ENCODE measurements around the gene LBHD2. TPM values are rescaled to one million over a fixed set of nuclear protein-coding genes. Genes with fewer than 3 reads are reported as not detected.

Gene LBHD2
- total and polyA plus RNA-seq, 2 of the 13 experiments (the other 11 are each of a cell fraction or from before 2014, with no cell fraction given) = 0.67 to 1.00 TPM

DNA sequence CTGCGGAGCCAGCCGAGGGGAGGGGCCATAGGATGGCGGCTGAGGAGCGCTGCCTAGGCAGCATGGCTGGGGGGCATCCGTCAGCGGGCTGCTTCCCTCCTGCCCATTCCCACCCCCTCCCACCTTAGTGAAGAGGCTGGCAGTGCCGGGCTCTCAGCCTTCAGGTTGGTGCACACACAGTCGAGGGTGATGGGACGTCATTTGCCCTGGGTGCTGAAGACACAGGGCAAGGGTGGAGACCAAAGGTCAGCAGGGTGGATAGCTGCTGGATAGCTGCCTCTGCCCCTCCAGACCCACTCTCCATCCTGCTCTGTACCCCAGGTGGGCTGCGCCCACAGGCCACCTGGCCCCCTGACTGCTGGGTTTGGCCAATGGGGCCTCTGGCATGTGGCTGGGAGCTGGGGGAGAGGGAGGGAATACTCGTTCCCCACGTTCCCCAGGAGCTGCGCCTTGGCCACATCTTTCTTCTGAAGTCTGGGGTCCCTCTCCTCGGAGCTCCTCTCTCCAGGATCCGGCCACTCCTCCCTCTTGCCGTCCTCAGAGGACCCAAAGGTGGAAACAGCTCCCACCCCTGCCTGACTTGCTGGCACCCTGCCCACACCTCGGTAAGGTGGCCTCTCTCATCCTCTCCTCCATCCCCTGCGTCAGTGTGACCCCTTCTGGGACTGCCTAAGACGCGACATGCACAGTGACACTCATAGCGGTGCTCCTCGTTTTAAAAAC lies 15.5 kb upstream of the LBHD2 start:
- CTCF ChIA-PET (ENCODE audit: low intra/inter-chr PET ratio, low total read pairs) = no interaction called here
- no peaks in the 10 kb centered on the region for H3K79me2 ChIP-seq (ENCODE audit: insufficient read depth, low read length)
- no peak for DNase-seq (ENCODE audit: low spot score)
- H3K27me3 ChIP-seq (ENCODE audit: control insufficient read depth in 1 of 2, insufficient read depth in 2 of 2, low read length in 2 of 2) = peaks cover 3 to 33% of the 10 kb centered on the region in 2 experiments; a peak in 3 of 5 replicates
- no peaks in the 10 kb centered on the region for H3K36me3 ChIP-seq (replicated peaks in 1 of 2; ENCODE audit: control insufficient read depth in 1 of 2, insufficient read depth in 2 of 2, low read length in 2 of 2)
- no peak for ATAC-seq
- H3K4me1 ChIP-seq (ENCODE audit: insufficient read depth, low read length) = peaks cover 68% of the 10 kb centered on the region
- H3K4me2 ChIP-seq (ENCODE audit: low read depth, low read length) = peak overlapping the region; percentile 74
- POLR2A ChIA-PET = no interaction called here
- H3K9ac ChIP-seq (ENCODE audit: insufficient read depth, low read depth, low read length) = 0 out of 2 replicates have a peak overlapping the region, but pooled peaks have one; percentile 4
- FAIRE-seq = no peak
- BruUV-seq (replicated peaks) = no TSS peak
- in situ Hi-C loops (cut with HindIII; ENCODE audit: extremely low pct_ligation_motif_present, low pct_unique_long_range_greater_than_20kb) = no loop called here
- no peak overlapping the region for H3K27ac ChIP-seq (ENCODE audit: extremely low read length, insufficient read depth, low read length)
- peak overlapping the region in 1 of 3 experiments; percentile 55; a peak in 2 of 6 replicates for H3K4me3 ChIP-seq (replicated peaks in 1 of 3; ENCODE audit: insufficient read depth in 1 of 3, low read depth in 2 of 3, low read length in 3 of 3)
- H3K9me3 ChIP-seq (ENCODE audit: low read length) = no peaks in the 10 kb centered on the region
- H2AFZ ChIP-seq (ENCODE audit: low read length) = no peak overlapping the region
- no peaks in the 10 kb centered on the region for H4K20me1 ChIP-seq (ENCODE audit: insufficient read depth, low read length)
- intact Hi-C loops (cut with micrococcal nuclease; ENCODE audit: unreplicated experiment) = no loop called here
- WGBS (ENCODE audit: low lambda C conversion rate) = 23% methylated on average over 17 of the region's 22 CpGs
- 0 out of 2 replicates have a peak, but pooled peaks have one; percentile 44 for TF ChIP-seq HNRNPL (IDR thresholded peaks at IDR 0.05; ENCODE audit: low read depth, low read length)
- TF ChIP-seq ZC3H4 (CRISPR knock-in tag; IDR thresholded peaks at IDR 0.05; ENCODE audit: borderline replicate concordance) = no peak
- TF ChIP-seq, protein P1, sequence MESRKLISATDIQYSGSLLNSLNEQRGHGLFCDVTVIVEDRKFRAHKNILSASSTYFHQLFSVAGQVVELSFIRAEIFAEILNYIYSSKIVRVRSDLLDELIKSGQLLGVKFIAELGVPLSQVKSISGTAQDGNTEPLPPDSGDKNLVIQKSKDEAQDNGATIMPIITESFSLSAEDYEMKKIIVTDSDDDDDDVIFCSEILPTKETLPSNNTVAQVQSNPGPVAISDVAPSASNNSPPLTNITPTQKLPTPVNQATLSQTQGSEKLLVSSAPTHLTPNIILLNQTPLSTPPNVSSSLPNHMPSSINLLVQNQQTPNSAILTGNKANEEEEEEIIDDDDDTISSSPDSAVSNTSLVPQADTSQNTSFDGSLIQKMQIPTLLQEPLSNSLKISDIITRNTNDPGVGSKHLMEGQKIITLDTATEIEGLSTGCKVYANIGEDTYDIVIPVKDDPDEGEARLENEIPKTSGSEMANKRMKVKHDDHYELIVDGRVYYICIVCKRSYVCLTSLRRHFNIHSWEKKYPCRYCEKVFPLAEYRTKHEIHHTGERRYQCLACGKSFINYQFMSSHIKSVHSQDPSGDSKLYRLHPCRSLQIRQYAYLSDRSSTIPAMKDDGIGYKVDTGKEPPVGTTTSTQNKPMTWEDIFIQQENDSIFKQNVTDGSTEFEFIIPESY (CRISPR knock-in tag; IDR thresholded peaks at IDR 0.05) = peak; percentile 96
- TF ChIP-seq KDM5B (CRISPR knock-in tag; IDR thresholded peaks at IDR 0.05; ENCODE audit: borderline replicate concordance) = 0 out of 2 replicates have a peak, but pooled peaks have one; percentile 20
- TF ChIP-seq NR2F6 (IDR thresholded peaks at IDR 0.05) = no peak
- 0 out of 2 replicates have a peak, but pooled peaks have one; percentile 15 for TF ChIP-seq NR2F6 (CRISPR knock-in tag; IDR thresholded peaks at IDR 0.05)
- TF ChIP-seq NFIC (IDR thresholded peaks at IDR 0.05; ENCODE audit: low read length) = no peak
- TF ChIP-seq, protein P2, sequence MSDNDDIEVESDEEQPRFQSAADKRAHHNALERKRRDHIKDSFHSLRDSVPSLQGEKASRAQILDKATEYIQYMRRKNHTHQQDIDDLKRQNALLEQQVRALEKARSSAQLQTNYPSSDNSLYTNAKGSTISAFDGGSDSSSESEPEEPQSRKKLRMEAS (IDR thresholded peaks at IDR 0.05) = no peak
- TF ChIP-seq ZNF292 (CRISPR knock-in tag; IDR thresholded peaks at IDR 0.05; ENCODE audit: borderline replicate concordance, low read depth) = no peak
- TF ChIP-seq ZNF713 (CRISPR knock-in tag; IDR thresholded peaks at IDR 0.05) = no peak
- no peak for TF ChIP-seq JDP2 (CRISPR knock-in tag; IDR thresholded peaks at IDR 0.05; ENCODE audit: borderline replicate concordance)
- TF ChIP-seq ZKSCAN1 (IDR thresholded peaks at IDR 0.05; ENCODE audit: low read length) = no peak
- TF ChIP-seq AKAP8 (CRISPR knock-in tag; IDR thresholded peaks at IDR 0.05) = no peak
- TF ChIP-seq, protein P3, sequence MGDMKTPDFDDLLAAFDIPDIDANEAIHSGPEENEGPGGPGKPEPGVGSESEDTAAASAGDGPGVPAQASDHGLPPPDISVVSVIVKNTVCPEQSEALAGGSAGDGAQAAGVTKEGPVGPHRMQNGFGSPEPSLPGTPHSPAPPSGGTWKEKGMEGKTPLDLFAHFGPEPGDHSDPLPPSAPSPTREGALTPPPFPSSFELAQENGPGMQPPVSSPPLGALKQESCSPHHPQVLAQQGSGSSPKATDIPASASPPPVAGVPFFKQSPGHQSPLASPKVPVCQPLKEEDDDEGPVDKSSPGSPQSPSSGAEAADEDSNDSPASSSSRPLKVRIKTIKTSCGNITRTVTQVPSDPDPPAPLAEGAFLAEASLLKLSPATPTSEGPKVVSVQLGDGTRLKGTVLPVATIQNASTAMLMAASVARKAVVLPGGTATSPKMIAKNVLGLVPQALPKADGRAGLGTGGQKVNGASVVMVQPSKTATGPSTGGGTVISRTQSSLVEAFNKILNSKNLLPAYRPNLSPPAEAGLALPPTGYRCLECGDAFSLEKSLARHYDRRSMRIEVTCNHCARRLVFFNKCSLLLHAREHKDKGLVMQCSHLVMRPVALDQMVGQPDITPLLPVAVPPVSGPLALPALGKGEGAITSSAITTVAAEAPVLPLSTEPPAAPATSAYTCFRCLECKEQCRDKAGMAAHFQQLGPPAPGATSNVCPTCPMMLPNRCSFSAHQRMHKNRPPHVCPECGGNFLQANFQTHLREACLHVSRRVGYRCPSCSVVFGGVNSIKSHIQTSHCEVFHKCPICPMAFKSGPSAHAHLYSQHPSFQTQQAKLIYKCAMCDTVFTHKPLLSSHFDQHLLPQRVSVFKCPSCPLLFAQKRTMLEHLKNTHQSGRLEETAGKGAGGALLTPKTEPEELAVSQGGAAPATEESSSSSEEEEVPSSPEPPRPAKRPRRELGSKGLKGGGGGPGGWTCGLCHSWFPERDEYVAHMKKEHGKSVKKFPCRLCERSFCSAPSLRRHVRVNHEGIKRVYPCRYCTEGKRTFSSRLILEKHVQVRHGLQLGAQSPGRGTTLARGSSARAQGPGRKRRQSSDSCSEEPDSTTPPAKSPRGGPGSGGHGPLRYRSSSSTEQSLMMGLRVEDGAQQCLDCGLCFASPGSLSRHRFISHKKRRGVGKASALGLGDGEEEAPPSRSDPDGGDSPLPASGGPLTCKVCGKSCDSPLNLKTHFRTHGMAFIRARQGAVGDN (CRISPR knock-in tag; IDR thresholded peaks at IDR 0.05) = peak; percentile 27; the same call in 1 of the 2 replicates
- TF ChIP-seq, protein P4, sequence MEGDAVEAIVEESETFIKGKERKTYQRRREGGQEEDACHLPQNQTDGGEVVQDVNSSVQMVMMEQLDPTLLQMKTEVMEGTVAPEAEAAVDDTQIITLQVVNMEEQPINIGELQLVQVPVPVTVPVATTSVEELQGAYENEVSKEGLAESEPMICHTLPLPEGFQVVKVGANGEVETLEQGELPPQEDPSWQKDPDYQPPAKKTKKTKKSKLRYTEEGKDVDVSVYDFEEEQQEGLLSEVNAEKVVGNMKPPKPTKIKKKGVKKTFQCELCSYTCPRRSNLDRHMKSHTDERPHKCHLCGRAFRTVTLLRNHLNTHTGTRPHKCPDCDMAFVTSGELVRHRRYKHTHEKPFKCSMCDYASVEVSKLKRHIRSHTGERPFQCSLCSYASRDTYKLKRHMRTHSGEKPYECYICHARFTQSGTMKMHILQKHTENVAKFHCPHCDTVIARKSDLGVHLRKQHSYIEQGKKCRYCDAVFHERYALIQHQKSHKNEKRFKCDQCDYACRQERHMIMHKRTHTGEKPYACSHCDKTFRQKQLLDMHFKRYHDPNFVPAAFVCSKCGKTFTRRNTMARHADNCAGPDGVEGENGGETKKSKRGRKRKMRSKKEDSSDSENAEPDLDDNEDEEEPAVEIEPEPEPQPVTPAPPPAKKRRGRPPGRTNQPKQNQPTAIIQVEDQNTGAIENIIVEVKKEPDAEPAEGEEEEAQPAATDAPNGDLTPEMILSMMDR (CRISPR knock-in tag; IDR thresholded peaks at IDR 0.05) = peak; percentile 28; the same call in 1 of the 2 replicates
- no peak for TF ChIP-seq ZMAT3 (CRISPR knock-in tag; conservative IDR thresholded peaks at IDR 0.05)
- no peak for TF ChIP-seq SETDB1 (CRISPR knock-in tag; IDR thresholded peaks at IDR 0.05; ENCODE audit: borderline replicate concordance)
